GM23338 (cell line): ENCODE measurements around the gene KIAA1755. TPM values are rescaled to one million over a fixed set of nuclear protein-coding genes. Genes with fewer than 3 reads are reported as not detected.

Experiments used
- ATAC-seq: fragments of 200-7000 bp; cut with Tn5 transposase; 3 replicates; pipeline ENCODE4 v1.9.1; 2020
- DNase-seq: peaks from one replicate; pipeline ENCODE4 v3.0.0-alpha.2; 2015; ENCODE audit warnings: low spot score
- H2AFZ ChIP-seq: fragments of 200-600 bp; sonication (generic); 2 replicates; pipeline ENCODE4 v1.8.0; 2016; ENCODE audit warnings: antibody characterized with exemption, mild to moderate bottlenecking, moderate library complexity
- H3F3A ChIP-seq: fragments of 200-600 bp; sonication (generic); replicated peaks from 2 replicates; pipeline ENCODE4 v1.8.0; 2017; ENCODE audit warnings: antibody characterized with exemption, mixed run types, low read depth
- H3K27ac ChIP-seq: fragments of 200-600 bp; sonication (generic); 2 replicates; pipeline ENCODE4 v1.6.1; 2016; ENCODE audit warnings: low read depth
- H3K27me3 ChIP-seq: fragments of 200-600 bp; sonication (generic); 2 replicates; pipeline ENCODE4 v1.8.0; 2016; ENCODE audit warnings: mild to moderate bottlenecking, mixed run types, moderate library complexity; ENCODE audit not compliant: insufficient read depth
- H3K36me3 ChIP-seq: fragments of 200-600 bp; sonication (generic); 2 replicates; pipeline ENCODE4 v1.8.0; 2016; ENCODE audit warnings: mild to moderate bottlenecking; ENCODE audit not compliant: insufficient read depth
- H3K4me1 ChIP-seq: fragments of 200-600 bp; sonication (generic); 2 replicates; pipeline ENCODE4 v1.8.0; 2016; ENCODE audit warnings: mild to moderate bottlenecking, moderate library complexity; ENCODE audit not compliant: insufficient read depth
- H3K4me2 ChIP-seq: fragments of 200-600 bp; sonication (generic); 2 replicates; pipeline ENCODE4 v1.7.1; 2017; ENCODE audit warnings: mixed run types
- H3K4me3 ChIP-seq: fragments of 200-600 bp; sonication (generic); 2 replicates; pipeline ENCODE4 v1.6.1; 2016; ENCODE audit warnings: mixed run types
- H3K79me2 ChIP-seq: fragments of 200-600 bp; sonication (generic); replicated peaks from 2 replicates; pipeline ENCODE4 v1.8.0; 2017; ENCODE audit warnings: mild to moderate bottlenecking; ENCODE audit not compliant: insufficient read depth
- H3K9me2 ChIP-seq: fragments of 200-600 bp; sonication (generic); 2 replicates; pipeline ENCODE4 v1.8.0; 2017; ENCODE audit not compliant: insufficient read depth
- H4K20me1 ChIP-seq: fragments of 200-600 bp; sonication (generic); replicated peaks from 2 replicates; pipeline ENCODE4 v1.8.0; 2017; ENCODE audit warnings: mild to moderate bottlenecking; ENCODE audit not compliant: insufficient read depth
- H3K27ac Mint-ChIP-seq: 2 replicates; pipeline ENCODE4 v1.8.0; 2020; ENCODE audit warnings: inconsistent platforms, mild to moderate bottlenecking, moderate library complexity, mixed read lengths
- H3K27me3 Mint-ChIP-seq: 3 replicates; pipeline ENCODE4 v1.8.0; 2022; ENCODE audit warnings: low read depth, mild to moderate bottlenecking, moderate library complexity, mixed read lengths, inconsistent platforms; ENCODE audit not compliant: insufficient read depth, poor library complexity
- H3K36me3 Mint-ChIP-seq: 3 replicates; pipeline ENCODE4 v1.8.0; 2021; ENCODE audit warnings: low read depth, mild to moderate bottlenecking, inconsistent platforms, moderate library complexity, mixed read lengths
- H3K4me1 Mint-ChIP-seq: 3 replicates; pipeline ENCODE4 v1.8.0; 2020; ENCODE audit warnings: mild to moderate bottlenecking, inconsistent platforms, mixed read lengths
- H3K4me3 Mint-ChIP-seq: 3 replicates; pipeline ENCODE4 v1.8.0; 2021; ENCODE audit warnings: moderate library complexity, mild to moderate bottlenecking, inconsistent platforms, mixed read lengths
- H3K9me3 Mint-ChIP-seq: 3 replicates; pipeline ENCODE4 v1.8.0; 2020; ENCODE audit warnings: moderate library complexity, mild to moderate bottlenecking, inconsistent platforms, mixed read lengths
- CREB1 ChIP-seq: fragments of 250-450 bp; sonication (Bioruptor Pico); IDR thresholded peaks from 2 replicates; pipeline ENCODE4 v1.5.0; 2020; ENCODE audit warnings: low read depth, mild to moderate bottlenecking, moderate library complexity
- ETS1 ChIP-seq: IDR thresholded peaks from 2 replicates; pipeline ENCODE4 v1.6.1; 2016; ENCODE audit warnings: antibody characterized with exemption
- EZH2 ChIP-seq: fragments of 200-600 bp; sonication (generic); IDR thresholded peaks from one replicate; pipeline ENCODE4 v1.8.0; 2017; ENCODE audit warnings: antibody characterized with exemption, mild to moderate bottlenecking, low read depth; ENCODE audit not compliant: unreplicated experiment
- JUNB ChIP-seq: IDR thresholded peaks from one replicate; pipeline ENCODE4 v1.6.1; 2016; ENCODE audit warnings: antibody characterized with exemption; ENCODE audit not compliant: unreplicated experiment
- POLR2AphosphoS5 ChIP-seq: IDR thresholded peaks from 2 replicates; pipeline ENCODE4 v1.6.1; 2016; ENCODE audit warnings: antibody characterized with exemption, low read depth
- STAT1 ChIP-seq: IDR thresholded peaks from one replicate; pipeline ENCODE4 v1.6.1; 2016; ENCODE audit warnings: antibody characterized with exemption; ENCODE audit not compliant: unreplicated experiment
- ZNF114 ChIP-seq: fragments of 250-450 bp; sonication (Bioruptor Pico); IDR thresholded peaks from 2 replicates; pipeline ENCODE4 v1.5.0; 2020; ENCODE audit warnings: mild to moderate bottlenecking, moderate library complexity
- ZNF462 ChIP-seq: fragments of 250-450 bp; sonication (Bioruptor Pico); IDR thresholded peaks from 2 replicates; pipeline ENCODE4 v1.5.0; 2020; ENCODE audit warnings: mild to moderate bottlenecking, moderate library complexity
- polyA plus RNA-seq: library from polyadenylated mRNA; unstranded; fragments of >200 nt; fragmentation: Nextera tagmentation; extraction: Ambion mirVana; gene quantifications from 2 replicates; pipeline ENCODE4 v1.2.1, GENCODE V29; 2016
- total RNA-seq: library from RNA; depleted of rRNA; stranded (reverse); fragments of >200 nt; shearing (Covaris generic); gene quantifications from 2 replicates; pipeline ENCODE4 v1.2.3, GENCODE V29; 2014

Gene KIAA1755
- total and polyA plus RNA-seq, 2 experiments from 2014 or later: 0.28 TPM; not detected in 1

- TF ChIP-seq ZNF462 (CRISPR knock-in tag) (no peak), ETS1 (no peak), EZH2 (no peak), CREB1 (CRISPR knock-in tag) (no peak), ZNF114 (no peak)
These were observed 42.0 kb downstream of the KIAA1755 start (continued) for GRCh38 chr20:38218566-38218885.

GRCh38 chr20:38217791-38218565 is 42.6 kb downstream of the KIAA1755 start:
- H3K27ac ChIP-seq: no peak overlapping the region
- H3K27me3 ChIP-seq: no peaks in the 10 kb centered on the region
- no peak for TF ChIP-seq ZNF114
- no peak for TF ChIP-seq JUNB
- no peak for TF ChIP-seq POLR2AphosphoS5
- no peak for TF ChIP-seq CREB1 (CRISPR knock-in tag)
- no peak for TF ChIP-seq ZNF462 (CRISPR knock-in tag)
- TF ChIP-seq STAT1: no peak

More at GRCh38 chr20:38217791-38218565, 42.6 kb downstream of the KIAA1755 start:
- no peak overlapping the region for H3K27ac Mint-ChIP-seq
- Histone ChIP-seq H3K79me2 (no peaks in the 10 kb centered on the region), H2AFZ (no peak overlapping the region; the same call in 1 of the 2 replicates), H4K20me1 (no peaks in the 10 kb centered on the region), H3K4me2 (no peak overlapping the region), H3K4me3 (no peak overlapping the region), H3F3A (no peaks in the 10 kb centered on the region), H3K9me2 (no peaks in the 10 kb centered on the region), H3K4me1 (no peaks in the 10 kb centered on the region), H3K36me3 (no peaks in the 10 kb centered on the region)
- H3K9me3 Mint-ChIP-seq: no peaks in the 10 kb centered on the region
- peak; percentile 50 for DNase-seq
- H3K27me3 Mint-ChIP-seq: peaks cover 11% of the 10 kb centered on the region
- H3K4me3 Mint-ChIP-seq: no peak overlapping the region
- no peaks in the 10 kb centered on the region for H3K36me3 Mint-ChIP-seq
- H3K4me1 Mint-ChIP-seq: peaks cover 3% of the 10 kb centered on the region; the same call in 2 of the 3 replicates
- peak; percentile 27 for ATAC-seq
